Retina (tissue), 1 donor: Measurements from ENCODE around the gene JUNB.
A peak's percentile ranks its signal among the peaks of the same experiment; 100 is the strongest.

ENCODE experiments used
- DNase-seq: peaks from one replicate; pipeline ENCODE4 v3.0.0-alpha.2; 2016

JUNB gene

DNA sequence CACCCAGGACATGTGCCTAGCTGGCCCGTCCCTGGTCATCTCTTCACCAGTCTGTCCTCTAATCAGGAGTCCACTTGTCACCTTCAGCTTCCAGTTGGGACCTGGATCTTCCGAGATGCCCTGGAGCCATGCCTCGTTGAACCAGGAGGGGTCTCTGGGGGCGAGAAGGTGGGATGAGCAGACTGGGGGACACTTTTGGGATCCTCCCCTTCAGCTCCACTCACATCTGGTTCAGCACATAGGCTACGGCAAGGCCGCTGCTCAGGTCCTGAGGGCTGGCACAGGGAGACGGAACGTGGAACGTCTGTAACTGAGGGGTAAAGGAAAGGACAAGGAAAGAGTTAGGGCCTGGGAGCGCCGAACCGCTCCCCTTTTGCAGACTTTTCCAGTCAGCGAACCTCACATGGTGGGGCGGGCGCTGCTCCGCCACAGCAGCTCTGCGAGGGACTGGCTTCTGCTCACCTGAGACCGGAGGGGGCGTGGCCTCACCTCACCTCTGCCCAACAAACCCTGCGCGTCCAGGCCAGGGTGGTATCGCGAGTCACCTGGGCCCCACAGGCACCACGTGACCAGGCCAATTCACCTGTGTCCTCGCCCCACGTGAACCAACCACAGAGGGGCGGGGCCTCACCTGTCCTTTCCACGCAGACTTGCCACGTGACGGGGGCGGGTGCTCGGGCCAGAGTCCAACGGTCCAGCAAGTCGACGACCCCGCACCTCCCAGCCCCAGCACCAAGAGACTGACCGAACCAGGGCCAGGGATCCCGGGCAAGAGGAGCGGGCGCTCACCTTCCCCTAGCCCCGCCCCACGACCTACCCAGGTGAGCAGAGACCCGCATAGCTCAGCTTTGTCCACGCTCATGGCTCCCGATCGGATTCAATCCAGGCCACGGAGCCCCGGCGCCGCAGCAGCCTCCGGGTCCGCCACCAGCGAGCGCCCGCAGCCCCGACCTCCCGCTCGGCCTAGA is 16.4 kb upstream of the JUNB start, which contains the start of gene HOOK2:
TSS of gene HOOK2 (minus strand) at position 965 of the 968 bp plus-strand sequence. CDS start at position 862, 103 bp downstream.
- DNase-seq: no peak

GRCh38 chr19:12777217-12778016 is 13.9 kb upstream of the JUNB start:
- DNase-seq: peak; percentile 90

- DNase-seq: peak; percentile 83
These were observed 13.0 kb upstream of the JUNB start for GRCh38 chr19:12778017-12778904.

GRCh38 chr19:12778905-12779161 is 12.5 kb upstream of the JUNB start:
- DNase-seq: no peak

- DNase-seq: peak; percentile 54
These were observed 11.9 kb upstream of the JUNB start for GRCh38 chr19:12779162-12779993.

DNA sequence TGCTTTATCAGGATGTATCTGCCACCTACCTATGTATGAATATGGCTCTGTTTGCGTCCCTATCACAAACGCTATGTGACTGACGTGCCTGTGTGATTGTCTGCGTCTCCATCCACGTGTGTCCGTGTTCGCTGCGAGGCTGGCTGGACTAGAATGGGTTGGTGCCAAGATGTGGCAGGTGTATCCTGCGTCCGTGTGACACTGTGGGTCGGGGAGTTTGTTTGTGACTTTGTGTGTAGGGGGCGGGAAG is 9.2 kb upstream of the JUNB start:
- no peak for DNase-seq

DNA sequence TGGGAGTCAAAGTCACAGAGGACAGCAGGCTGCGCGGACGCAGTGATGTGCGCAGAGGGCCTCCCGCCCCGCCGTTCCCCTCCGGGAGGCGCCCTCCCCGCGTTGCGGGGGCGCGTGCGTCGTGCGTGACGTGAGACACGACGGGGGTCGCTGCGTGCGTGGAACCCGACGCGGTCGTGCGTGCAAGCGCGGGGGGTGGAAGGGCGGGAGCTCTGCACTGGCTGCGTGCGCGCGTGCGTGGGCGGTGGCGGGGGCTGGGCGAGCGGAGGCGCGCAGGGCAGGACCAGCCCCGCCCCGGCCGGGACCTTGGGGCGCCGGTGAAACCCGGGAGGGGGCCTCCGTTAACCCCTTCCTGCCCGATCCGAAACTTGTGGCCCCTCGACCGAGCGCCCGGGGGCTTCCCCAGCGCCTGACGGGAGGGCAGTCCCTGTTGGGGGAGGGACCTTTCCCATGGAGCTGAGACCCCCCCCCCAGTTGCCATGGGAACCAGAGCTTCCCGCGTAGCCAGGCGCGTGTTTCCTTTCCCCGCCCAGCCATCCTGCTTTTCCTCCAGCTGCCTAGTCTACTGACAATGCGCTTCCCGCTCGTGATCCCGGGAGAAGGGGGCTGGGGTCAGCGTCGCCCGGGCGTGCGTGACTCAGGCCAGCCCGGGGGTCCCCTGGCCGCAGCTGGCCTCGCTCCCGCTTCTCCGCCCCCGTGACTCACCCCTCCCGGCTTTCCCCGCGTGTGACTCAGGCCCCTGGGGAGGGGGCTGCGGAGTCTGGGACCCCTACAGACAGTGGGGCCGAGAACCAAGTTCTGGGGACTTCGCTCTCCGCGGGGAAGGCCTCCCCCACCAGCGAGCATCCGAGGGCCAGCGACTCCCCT is 8.6 kb upstream of the JUNB start:
- peak; percentile 92 for DNase-seq

DNA sequence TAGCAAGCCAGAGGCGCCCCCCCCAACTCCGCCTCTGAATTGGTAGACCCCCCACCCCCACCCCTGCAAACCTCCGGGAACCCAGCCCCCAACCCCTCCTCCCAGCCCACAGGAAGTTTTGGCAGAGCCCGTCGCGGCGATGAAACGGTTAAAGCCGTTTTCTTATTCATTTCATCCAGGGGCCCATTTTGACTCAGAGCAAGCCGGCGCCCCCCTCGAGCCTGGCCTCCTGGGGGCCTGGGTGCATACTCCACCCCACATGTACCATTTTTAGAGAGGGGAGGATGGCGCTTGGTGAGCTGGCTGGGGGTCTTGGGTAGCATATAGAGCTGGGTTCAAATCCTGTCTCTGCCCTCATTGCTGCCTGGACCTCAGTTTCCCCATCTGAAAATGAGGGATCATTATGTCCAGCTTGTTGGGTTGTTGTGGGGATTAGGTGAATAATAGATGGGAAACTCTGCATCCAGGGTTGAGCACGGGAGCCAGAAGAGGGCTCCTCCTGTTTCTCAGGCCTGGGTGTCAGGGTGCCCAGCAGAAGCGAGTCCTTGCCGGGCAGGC is 7.9 kb upstream of the JUNB start:
- no peak for DNase-seq

GRCh38 chr19:12783849-12784393 is 7.4 kb upstream of the JUNB start:
- DNase-seq: no peak

DNA sequence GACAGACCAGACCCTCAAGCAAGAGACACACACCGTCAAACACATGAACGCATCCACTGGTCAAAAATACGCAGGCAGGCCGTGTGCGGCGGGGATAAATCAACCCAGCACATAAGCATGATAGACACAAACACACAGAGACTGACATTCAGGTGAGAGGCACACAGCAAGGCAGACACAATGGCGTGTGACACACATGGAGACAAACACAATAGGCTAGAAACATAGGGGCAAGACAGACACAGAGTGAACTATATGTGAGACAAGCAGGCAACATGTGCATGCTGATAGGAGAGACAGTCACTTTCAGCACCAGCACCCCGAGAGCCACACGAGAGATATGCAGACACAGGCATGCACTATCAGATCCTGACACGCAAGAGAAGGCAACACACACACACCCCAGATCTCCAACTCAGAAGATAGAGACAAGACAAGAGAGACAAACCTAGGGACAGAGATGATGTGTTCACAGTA is 6.9 kb upstream of the JUNB start:
- DNase-seq: no peak

- DNase-seq: peak; percentile 36
These were observed 6.3 kb upstream of the JUNB start for GRCh38 chr19:12784871-12785430.

GRCh38 chr19:12785431-12786031 is 5.8 kb upstream of the JUNB start:
- no peak for DNase-seq

- no peak for DNase-seq
These were observed 5.0 kb upstream of the JUNB start for GRCh38 chr19:12786141-12786870.

GRCh38 chr19:12786952-12787351 is 4.3 kb upstream of the JUNB start:
- no peak for DNase-seq

DNA sequence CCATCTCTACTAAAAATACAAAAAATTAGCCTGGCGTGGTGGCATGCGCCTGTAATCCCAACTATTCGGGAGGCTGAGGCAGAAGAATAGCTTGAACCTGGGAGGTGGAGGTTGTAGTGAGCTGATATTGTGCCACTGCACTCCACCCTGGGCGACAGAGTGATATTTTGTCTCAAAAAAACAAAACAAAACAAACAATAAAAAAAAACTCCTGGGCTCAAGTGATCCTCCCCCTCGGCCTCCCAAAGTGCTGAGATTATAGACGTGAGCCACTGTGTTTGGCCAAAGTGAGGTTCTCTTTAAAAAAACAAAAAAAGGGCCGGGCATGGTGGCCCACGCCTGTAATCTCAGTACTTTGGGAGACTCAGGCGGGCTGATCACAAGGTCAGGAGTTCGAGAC is 3.8 kb upstream of the JUNB start:
- no peak for DNase-seq

- DNase-seq: no peak
These were observed 3.1 kb upstream of the JUNB start for GRCh38 chr19:12788042-12788681.

DNA sequence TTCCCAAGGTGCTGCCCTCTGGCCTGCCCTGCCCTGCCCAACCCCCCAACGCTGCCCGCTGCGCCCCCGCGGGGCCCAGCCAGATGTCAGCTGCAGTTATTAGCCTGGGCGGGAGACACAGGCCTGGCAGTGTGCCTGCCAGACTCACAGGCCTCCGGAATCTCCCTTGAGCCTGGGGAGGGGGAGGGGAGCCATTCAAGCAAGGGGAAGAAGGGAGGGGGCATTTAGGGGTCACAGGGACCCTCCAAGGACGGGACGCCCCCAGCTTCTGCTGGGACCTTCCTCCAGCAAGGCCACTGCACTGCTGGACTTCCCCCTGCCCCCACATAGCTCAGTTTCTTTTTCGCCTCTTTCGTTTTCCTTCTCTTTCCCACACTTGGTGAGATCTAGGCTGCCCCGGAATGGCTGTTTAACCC is 2.6 kb upstream of the JUNB start:
- DNase-seq: peak; percentile 62
